Chondrocyte (in vitro differentiated cells): ENCODE data around the gene SERPINA6. TPM values are rescaled to one million over a fixed set of nuclear protein-coding genes. Genes with fewer than 3 reads are reported as not detected.

Experiments
- DNase-seq: peaks from one replicate; pipeline ENCODE4 v3.0.0; 2021; ENCODE audit warnings: mixed read lengths, low spot score
- H3K27ac Mint-ChIP-seq: one replicate; pipeline ENCODE4 v1.8.0; 2021; ENCODE audit warnings: mild to moderate bottlenecking, moderate library complexity, mixed read lengths; ENCODE audit not compliant: unreplicated experiment
- H3K27me3 Mint-ChIP-seq: 2 replicates; pipeline ENCODE4 v1.8.0; 2021; ENCODE audit warnings: low read depth, mixed read lengths
- H3K36me3 Mint-ChIP-seq: 2 replicates; pipeline ENCODE4 v1.8.0; 2021; ENCODE audit warnings: low read depth, mixed read lengths
- H3K4me1 Mint-ChIP-seq: 2 replicates; pipeline ENCODE4 v1.8.0; 2021; ENCODE audit warnings: low read depth, mild to moderate bottlenecking, mixed read lengths
- H3K4me3 Mint-ChIP-seq: one replicate; pipeline ENCODE4 v1.8.0; 2021; ENCODE audit warnings: mild to moderate bottlenecking, moderate library complexity, mixed read lengths; ENCODE audit not compliant: unreplicated experiment
- H3K9me3 Mint-ChIP-seq: 2 replicates; pipeline ENCODE4 v1.8.0; 2021; ENCODE audit warnings: low read depth, mixed read lengths
- CTCF ChIP-seq: fragments of 200-600 bp; sonication (generic); IDR thresholded peaks from 2 replicates; pipeline ENCODE4 v1.5.0; 2021; ENCODE audit warnings: antibody characterized with exemption, mild to moderate bottlenecking, moderate library complexity
- total RNA-seq: library from RNA; stranded (reverse); gene quantifications from 3 replicates; pipeline ENCODE4 v1.2.1, GENCODE V29; 2021

The SERPINA6 gene
- total RNA-seq, 1 donor from 2014 or later: not detected

- H3K4me3 Mint-ChIP-seq: no peak overlapping the region
- H3K4me1 Mint-ChIP-seq: no peaks in the 10 kb centered on the region
- no peak overlapping the region for H3K27ac Mint-ChIP-seq
- no peaks in the 10 kb centered on the region for H3K9me3 Mint-ChIP-seq
- TF ChIP-seq CTCF: no peak
- no peak for DNase-seq
- H3K27me3 Mint-ChIP-seq: peaks cover 12% of the 10 kb centered on the region
- no peaks in the 10 kb centered on the region for H3K36me3 Mint-ChIP-seq
Measured at GRCh38 chr14:94291159-94291905, 31.8 kb downstream of the SERPINA6 start.

- no peaks in the 10 kb centered on the region for H3K36me3 Mint-ChIP-seq
- no peak overlapping the region for H3K4me3 Mint-ChIP-seq
- H3K27me3 Mint-ChIP-seq: peaks cover 12% of the 10 kb centered on the region
- no peaks in the 10 kb centered on the region for H3K4me1 Mint-ChIP-seq
- no peak overlapping the region for H3K27ac Mint-ChIP-seq
- H3K9me3 Mint-ChIP-seq: no peaks in the 10 kb centered on the region
- TF ChIP-seq CTCF: no peak
- DNase-seq: no peak
Measured at GRCh38 chr14:94290197-94290596, 32.9 kb downstream of the SERPINA6 start.

GRCh38 chr14:94288610-94289465 lies 34.3 kb downstream of the SERPINA6 start:
- no peak for TF ChIP-seq CTCF
- Mint-ChIP-seq H3K27ac (no peak overlapping the region), H3K36me3 (no peaks in the 10 kb centered on the region), H3K9me3 (no peaks in the 10 kb centered on the region), H3K27me3 (peaks cover 12% of the 10 kb centered on the region), H3K4me1 (no peaks in the 10 kb centered on the region), H3K4me3 (no peak overlapping the region)
- DNase-seq: no peak

GRCh38 chr14:94285158-94285557 lies 38.0 kb downstream of the SERPINA6 start:
- Mint-ChIP-seq H3K4me3 (no peak overlapping the region), H3K36me3 (no peaks in the 10 kb centered on the region), H3K4me1 (no peaks in the 10 kb centered on the region)

More at GRCh38 chr14:94285158-94285557, 38.0 kb downstream of the SERPINA6 start:
- no peak for TF ChIP-seq CTCF
- DNase-seq: no peak
- no peaks in the 10 kb centered on the region for H3K9me3 Mint-ChIP-seq
- peaks cover 12% of the 10 kb centered on the region for H3K27me3 Mint-ChIP-seq
- no peak overlapping the region for H3K27ac Mint-ChIP-seq
